ENCODE measurements around the gene PFN2. TPM values are rescaled to one million over a fixed set of nuclear protein-coding genes. Genes with fewer than 3 reads are reported as not detected.

PFN2 gene
- total and polyA plus RNA-seq, 5 donors from 2014 or later: 2.2 to 4.1 (median 3.3) TPM

DNA sequence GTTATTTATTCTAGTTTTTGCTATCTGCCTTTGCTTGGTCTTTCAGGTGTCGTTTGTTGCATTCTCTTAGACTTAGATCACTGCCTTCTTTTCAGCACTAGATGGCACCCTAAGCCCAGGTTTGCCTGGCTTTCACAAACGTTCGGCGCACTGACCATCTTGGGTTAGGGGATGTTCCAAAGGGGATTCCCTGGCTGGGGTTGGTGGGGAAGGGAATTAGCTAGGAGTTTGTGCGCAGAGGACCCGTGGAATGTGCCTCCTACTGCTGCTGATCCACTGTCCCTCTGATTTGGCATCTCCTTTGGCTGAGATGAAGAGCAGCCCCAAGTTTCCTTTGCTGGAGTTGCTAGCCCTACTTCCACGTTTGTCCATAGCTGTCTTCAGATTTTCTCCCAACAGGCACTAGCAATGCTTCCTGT lies 33.9 kb downstream of the PFN2 start:
- H3K4me1 Mint-ChIP-seq: peaks cover 22 to 39% (median 32%) of the 10 kb centered on the region in 4 donors
- Histone ChIP-seq H3K4me3 (ENCODE audit: low read depth, low read length) (no peak overlapping the region), H3K4me1 (ENCODE audit: control insufficient read depth, insufficient read depth, low read length, poor library complexity, severe bottlenecking) (no peaks in the 10 kb centered on the region), H3K36me3 (ENCODE audit: control insufficient read depth, insufficient read depth, low read length) (peaks cover 5% of the 10 kb centered on the region), H3K27ac (ENCODE audit: insufficient read depth, low read length, poor library complexity, severe bottlenecking) (no peak overlapping the region), H3K9me3 (ENCODE audit: control insufficient read depth in 2 of 2, low read length in 2 of 2) (no peaks in the 10 kb centered on the region), H3K27me3 (ENCODE audit: control insufficient read depth, insufficient read depth, low read length) (no peaks in the 10 kb centered on the region)
- H3K4me3 Mint-ChIP-seq: no peak overlapping the region
- DNase-seq: peak; percentile 7 to 44 (median 29)
- peak overlapping the region in 1 of 3 donors; percentile 67 for H3K27ac Mint-ChIP-seq
- ATAC-seq (ENCODE audit: low read depth in 2 of 2): no peak
- H3K27me3 Mint-ChIP-seq: no peaks in the 10 kb centered on the region
- H3K36me3 Mint-ChIP-seq: peaks cover 39% of the 10 kb centered on the region
- H3K9me3 Mint-ChIP-seq: peaks cover 0 to 5% (median 0%) of the 10 kb centered on the region in 7 donors

DNA sequence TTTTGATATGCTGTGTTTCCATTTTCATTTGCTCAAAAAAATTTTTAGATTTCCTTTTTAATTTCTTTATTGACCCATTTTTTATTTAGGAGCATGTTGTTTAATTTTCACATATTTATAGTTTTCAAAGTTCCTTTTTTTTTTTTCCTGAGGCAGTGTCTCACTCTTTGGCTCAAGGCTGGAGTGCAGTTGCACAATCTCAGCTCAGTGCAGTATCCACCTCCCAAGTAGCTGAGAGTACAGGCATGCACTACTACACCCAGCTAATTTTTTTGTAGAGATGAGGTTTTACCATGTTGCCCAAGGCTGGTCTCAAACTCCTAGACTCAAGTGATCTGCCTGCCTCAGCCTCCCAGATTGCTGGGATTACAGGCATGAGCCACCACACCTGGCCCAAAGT lies 36.2 kb downstream of the PFN2 start:
- DNase-seq: no peak
- H3K36me3 ChIP-seq (ENCODE audit: control insufficient read depth, insufficient read depth, low read length): peaks cover 2% of the 10 kb centered on the region
- Mint-ChIP-seq H3K27ac (peak overlapping the region in 1 of 3 donors; percentile 1), H3K27me3 (no peaks in the 10 kb centered on the region), H3K4me1 (peaks cover 22 to 34% (median 27%) of the 10 kb centered on the region in 4 donors), H3K9me3 (peaks cover 0 to 6% (median 1%) of the 10 kb centered on the region in 7 donors), H3K36me3 (peaks cover 42% of the 10 kb centered on the region), H3K4me3 (no peak overlapping the region)
- H3K27ac ChIP-seq (ENCODE audit: insufficient read depth, low read length, poor library complexity, severe bottlenecking): no peak overlapping the region
- H3K4me3 ChIP-seq (ENCODE audit: low read depth, low read length): no peak overlapping the region
- no peaks in the 10 kb centered on the region for H3K9me3 ChIP-seq (ENCODE audit: control insufficient read depth in 2 of 2, low read length in 2 of 2)
- H3K27me3 ChIP-seq (ENCODE audit: control insufficient read depth, insufficient read depth, low read length): no peaks in the 10 kb centered on the region
- no peaks in the 10 kb centered on the region for H3K4me1 ChIP-seq (ENCODE audit: control insufficient read depth, insufficient read depth, low read length, poor library complexity, severe bottlenecking)
- no peak for ATAC-seq (ENCODE audit: low read depth in 2 of 2)

DNA sequence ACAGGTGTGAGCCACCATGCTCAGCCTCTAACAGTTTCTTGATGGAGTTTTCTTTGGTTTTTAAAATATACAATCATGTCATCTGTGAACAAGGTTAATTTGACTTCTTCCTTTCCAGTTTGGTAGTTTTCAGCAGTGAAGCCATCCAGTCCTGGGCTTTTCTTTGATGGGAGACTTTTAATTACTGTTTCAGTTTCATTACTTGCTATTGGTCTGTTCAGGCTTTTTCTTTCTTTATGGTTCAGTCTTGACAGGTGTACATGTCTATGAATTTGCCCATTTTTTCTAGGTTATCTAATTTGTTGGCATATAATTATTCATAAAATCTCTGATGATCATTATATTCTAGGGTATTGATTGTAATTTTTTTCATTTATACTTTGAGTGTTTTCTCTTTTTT lies 36.8 kb downstream of the PFN2 start:
- no peaks in the 10 kb centered on the region for H3K9me3 ChIP-seq (ENCODE audit: control insufficient read depth in 2 of 2, low read length in 2 of 2)
- H3K9me3 Mint-ChIP-seq: peaks cover 0 to 6% (median 1%) of the 10 kb centered on the region in 7 donors
- H3K36me3 Mint-ChIP-seq: peaks cover 42% of the 10 kb centered on the region
- H3K27ac Mint-ChIP-seq: peak overlapping the region in 1 of 3 donors; percentile 1
- H3K4me1 ChIP-seq (ENCODE audit: control insufficient read depth, insufficient read depth, low read length, poor library complexity, severe bottlenecking): no peaks in the 10 kb centered on the region
- no peak overlapping the region for H3K4me3 Mint-ChIP-seq
- no peaks in the 10 kb centered on the region for H3K27me3 ChIP-seq (ENCODE audit: control insufficient read depth, insufficient read depth, low read length)
- DNase-seq (peak in 1 of 3 donors; percentile 3), ATAC-seq (ENCODE audit: low read depth in 2 of 2) (no peak)
- peaks cover 17 to 34% (median 26%) of the 10 kb centered on the region in 4 donors for H3K4me1 Mint-ChIP-seq
- H3K4me3 ChIP-seq (ENCODE audit: low read depth, low read length): no peak overlapping the region
- H3K27ac ChIP-seq (ENCODE audit: insufficient read depth, low read length, poor library complexity, severe bottlenecking): no peak overlapping the region
- peaks cover 2% of the 10 kb centered on the region for H3K36me3 ChIP-seq (ENCODE audit: control insufficient read depth, insufficient read depth, low read length)
- H3K27me3 Mint-ChIP-seq: no peaks in the 10 kb centered on the region

DNA sequence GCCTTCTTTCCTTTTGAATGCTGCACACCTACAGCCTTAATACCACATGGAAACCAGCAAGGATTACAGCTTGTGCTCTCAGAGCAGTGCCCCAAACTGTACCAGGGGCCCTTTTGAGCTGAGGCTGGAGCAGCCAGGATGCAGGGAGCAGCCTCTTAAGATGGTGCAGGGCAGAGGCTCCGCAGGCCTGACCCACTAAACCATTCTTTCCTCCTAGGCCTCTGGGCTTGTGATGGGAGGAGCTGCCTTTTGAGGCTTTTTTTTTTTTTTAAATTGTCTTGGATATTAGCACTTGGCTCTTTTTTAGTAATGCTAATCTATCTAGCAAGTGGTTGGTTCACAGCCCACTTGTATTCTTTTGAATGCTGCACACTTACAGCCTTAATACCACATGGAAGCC lies 37.7 kb downstream of the PFN2 start:
- peaks cover 42% of the 10 kb centered on the region for H3K36me3 Mint-ChIP-seq
- no peak for ATAC-seq (ENCODE audit: low read depth in 2 of 2)

DNA sequence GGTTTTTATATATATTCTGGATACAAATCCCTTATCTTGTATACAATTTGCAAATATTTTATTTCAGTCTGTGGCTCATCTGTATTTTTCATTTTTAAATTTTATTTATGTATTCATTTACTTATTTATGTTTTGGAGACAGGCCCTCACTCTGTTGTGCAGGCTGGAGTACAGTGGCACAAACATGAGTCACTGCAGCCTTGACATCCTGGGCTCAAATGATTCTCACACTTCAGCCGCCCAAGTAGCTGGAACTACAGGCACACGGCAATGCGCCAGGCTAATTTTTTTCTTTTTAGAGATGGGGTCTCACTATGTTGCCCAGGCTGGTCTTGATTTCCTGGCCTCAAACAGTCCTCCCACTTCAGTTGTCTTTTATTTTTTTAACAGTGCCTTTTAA lies 50.6 kb downstream of the PFN2 start:
- Histone ChIP-seq H3K4me1 (ENCODE audit: control insufficient read depth, insufficient read depth, low read length, poor library complexity, severe bottlenecking) (no peaks in the 10 kb centered on the region), H3K27ac (ENCODE audit: insufficient read depth, low read length, poor library complexity, severe bottlenecking) (no peak overlapping the region), H3K27me3 (ENCODE audit: control insufficient read depth, insufficient read depth, low read length) (no peaks in the 10 kb centered on the region), H3K9me3 (ENCODE audit: control insufficient read depth in 2 of 2, low read length in 2 of 2) (no peaks in the 10 kb centered on the region), H3K4me3 (ENCODE audit: low read depth, low read length) (no peak overlapping the region), H3K36me3 (ENCODE audit: control insufficient read depth, insufficient read depth, low read length) (peaks cover 14% of the 10 kb centered on the region)
- DNase-seq (no peak), ATAC-seq (ENCODE audit: low read depth in 2 of 2) (no peak)
- H3K9me3 Mint-ChIP-seq: peaks cover 0 to 2% (median 0%) of the 10 kb centered on the region in 7 donors
- peaks cover 36% of the 10 kb centered on the region for H3K36me3 Mint-ChIP-seq
- no peak overlapping the region for H3K27ac Mint-ChIP-seq
- H3K4me1 Mint-ChIP-seq: peaks cover 0 to 25% (median 6%) of the 10 kb centered on the region in 4 donors
- H3K4me3 Mint-ChIP-seq: no peak overlapping the region
- no peaks in the 10 kb centered on the region for H3K27me3 Mint-ChIP-seq

More for the DNA sequence above, 37.7 kb downstream of the PFN2 start:
- Mint-ChIP-seq H3K27me3 (no peaks in the 10 kb centered on the region), H3K27ac (peak overlapping the region in 1 of 3 donors; percentile 33), H3K4me3 (no peak overlapping the region), H3K4me1 (peaks cover 17 to 34% (median 26%) of the 10 kb centered on the region in 4 donors), H3K9me3 (peaks cover 0 to 7% (median 1%) of the 10 kb centered on the region in 7 donors)
- no peak for DNase-seq
- Histone ChIP-seq H3K27ac (ENCODE audit: insufficient read depth, low read length, poor library complexity, severe bottlenecking) (no peak overlapping the region), H3K4me3 (ENCODE audit: low read depth, low read length) (no peak overlapping the region), H3K36me3 (ENCODE audit: control insufficient read depth, insufficient read depth, low read length) (peaks cover 2% of the 10 kb centered on the region), H3K4me1 (ENCODE audit: control insufficient read depth, insufficient read depth, low read length, poor library complexity, severe bottlenecking) (no peaks in the 10 kb centered on the region), H3K9me3 (ENCODE audit: control insufficient read depth in 2 of 2, low read length in 2 of 2) (no peaks in the 10 kb centered on the region), H3K27me3 (ENCODE audit: control insufficient read depth, insufficient read depth, low read length) (no peaks in the 10 kb centered on the region)

DNA sequence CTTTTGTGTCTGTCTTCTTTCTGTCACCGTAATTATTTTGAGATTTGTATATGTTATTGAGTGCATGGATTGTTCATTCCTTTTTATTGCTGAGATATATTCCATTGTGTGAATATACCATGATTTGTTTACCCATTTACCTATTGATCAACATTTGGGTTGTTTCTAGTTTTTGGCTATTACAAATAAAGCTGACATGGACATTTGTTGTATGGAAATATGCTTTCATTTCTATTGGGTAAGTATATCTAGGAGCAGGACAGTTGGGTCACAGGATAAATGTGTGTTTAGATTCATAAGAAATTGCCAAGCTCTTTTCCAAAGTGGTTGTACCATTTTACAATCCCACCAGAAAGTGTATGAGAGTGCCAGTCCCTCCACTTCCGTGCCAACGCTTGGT lies 51.2 kb downstream of the PFN2 start:
- Mint-ChIP-seq H3K27ac (no peak overlapping the region), H3K36me3 (peaks cover 36% of the 10 kb centered on the region), H3K4me1 (peaks cover 0 to 25% (median 6%) of the 10 kb centered on the region in 4 donors), H3K9me3 (peaks cover 0 to 2% (median 0%) of the 10 kb centered on the region in 7 donors), H3K4me3 (no peak overlapping the region), H3K27me3 (no peaks in the 10 kb centered on the region)
- no peaks in the 10 kb centered on the region for H3K9me3 ChIP-seq (ENCODE audit: control insufficient read depth in 2 of 2, low read length in 2 of 2)
- H3K36me3 ChIP-seq (ENCODE audit: control insufficient read depth, insufficient read depth, low read length): peaks cover 13% of the 10 kb centered on the region
- H3K4me1 ChIP-seq (ENCODE audit: control insufficient read depth, insufficient read depth, low read length, poor library complexity, severe bottlenecking): no peaks in the 10 kb centered on the region
- ATAC-seq (ENCODE audit: low read depth in 2 of 2) (no peak), DNase-seq (no peak)
- no peak overlapping the region for H3K27ac ChIP-seq (ENCODE audit: insufficient read depth, low read length, poor library complexity, severe bottlenecking)
- H3K4me3 ChIP-seq (ENCODE audit: low read depth, low read length): no peak overlapping the region
- H3K27me3 ChIP-seq (ENCODE audit: control insufficient read depth, insufficient read depth, low read length): no peaks in the 10 kb centered on the region

DNA sequence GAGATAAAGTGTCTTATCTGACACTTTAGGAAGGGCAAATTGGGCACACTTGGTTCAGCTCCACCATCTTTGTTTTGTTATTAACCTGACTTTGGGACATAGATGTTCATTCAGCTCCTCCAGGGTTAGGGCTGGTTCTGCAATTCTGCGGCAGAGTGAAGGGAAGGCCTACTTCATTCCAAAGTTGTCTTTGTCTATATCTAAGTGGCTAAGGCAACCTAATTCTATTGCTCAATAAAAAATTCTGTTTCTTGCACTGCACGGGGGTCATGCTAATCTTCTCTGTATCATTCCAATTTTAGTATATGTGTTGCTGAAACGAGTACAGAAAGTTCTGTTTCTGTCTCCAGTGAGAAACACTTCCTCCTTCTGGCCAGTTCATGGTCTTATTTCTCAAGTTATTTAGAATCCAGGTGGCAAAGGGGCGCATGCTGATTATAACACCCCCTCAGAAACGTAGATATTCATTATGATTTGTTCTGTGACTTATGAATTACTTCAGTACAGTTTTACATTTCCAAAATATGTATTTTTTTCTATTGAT lies 53.5 kb downstream of the PFN2 start:
- no peaks in the 10 kb centered on the region for H3K27me3 Mint-ChIP-seq
- peaks cover 23% of the 10 kb centered on the region for H3K36me3 ChIP-seq (ENCODE audit: control insufficient read depth, insufficient read depth, low read length)
- no peak overlapping the region for H3K27ac ChIP-seq (ENCODE audit: insufficient read depth, low read length, poor library complexity, severe bottlenecking)
- H3K36me3 Mint-ChIP-seq: peaks cover 41% of the 10 kb centered on the region
- no peaks in the 10 kb centered on the region for H3K9me3 ChIP-seq (ENCODE audit: control insufficient read depth in 2 of 2, low read length in 2 of 2)
- ATAC-seq (ENCODE audit: low read depth in 2 of 2) (no peak), DNase-seq (no peak)
- no peak overlapping the region for H3K4me3 Mint-ChIP-seq
- H3K27me3 ChIP-seq (ENCODE audit: control insufficient read depth, insufficient read depth, low read length): no peaks in the 10 kb centered on the region
- peaks cover 0 to 20% (median 6%) of the 10 kb centered on the region in 4 donors for H3K4me1 Mint-ChIP-seq
- H3K4me1 ChIP-seq (ENCODE audit: control insufficient read depth, insufficient read depth, low read length, poor library complexity, severe bottlenecking): no peaks in the 10 kb centered on the region
- H3K9me3 Mint-ChIP-seq: peaks cover 0 to 2% (median 0%) of the 10 kb centered on the region in 7 donors
- no peak overlapping the region for H3K27ac Mint-ChIP-seq
- H3K4me3 ChIP-seq (ENCODE audit: low read depth, low read length): no peak overlapping the region

Data from CD4-positive, CD25-positive, alpha-beta regulatory T cell (primary cell).